Measurements from ENCODE around the gene SPEM3. TPM values are rescaled to one million over a fixed set of nuclear protein-coding genes. Genes with fewer than 3 reads are reported as not detected.
"Not testable (repeated sequence)": the region's sequence is repeated elsewhere in the genome, so short reads cannot be mapped to it uniquely, and the experiment has no call there.

Gene SPEM3
- total and polyA plus RNA-seq, 2 of the 4 experiments (the other 2 are of a cell fraction): not detected

DNA sequence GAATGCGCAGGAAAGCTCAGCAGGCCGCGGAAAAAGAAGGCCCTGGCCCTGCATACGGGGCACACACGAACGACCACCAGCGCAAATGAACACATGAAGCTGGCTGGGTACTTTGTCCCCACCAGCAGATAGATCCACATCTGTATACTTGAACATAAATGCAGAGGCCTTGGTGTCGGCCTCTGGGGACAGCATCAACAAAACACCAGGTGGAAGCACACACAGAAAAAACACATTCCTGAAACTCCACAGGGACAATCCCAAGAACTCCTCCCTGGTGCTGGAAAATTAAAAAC is 51.4 kb downstream of the SPEM3 start:
- H3K4me3 ChIP-seq (ENCODE audit: insufficient read depth, low read depth, low read length): peak overlapping the region; percentile 71
- CTCF ChIA-PET: no interaction called here
- H4K8ac ChIP-seq (ENCODE audit: low read depth in 2 of 2, low read length in 2 of 2): peak overlapping the region; percentile 60 to 97
- H4K20me1 ChIP-seq (ENCODE audit: insufficient read depth, low read length): peaks cover 42% of the 10 kb centered on the region
- ATAC-seq (ENCODE audit: low read depth): no peak
- H3K4ac ChIP-seq (ENCODE audit: low read depth, low read length): peak overlapping the region; percentile 97
- H4K5ac ChIP-seq (ENCODE audit: low read depth, low read length): peak overlapping the region; percentile 63
- in situ Hi-C loops (cut with MboI; ENCODE audit: low sequenced_read_pairs): no loop called here
- no peak for TF ChIP-seq SMC3 (IDR thresholded peaks at IDR 0.05; ENCODE audit: low read depth, low read length)
- TF ChIP-seq RCOR1 (IDR thresholded peaks at IDR 0.05; ENCODE audit: insufficient replicate concordance, low read length): no peak
- H4K91ac ChIP-seq (ENCODE audit: insufficient read depth, low read depth, low read length): peak overlapping the region; percentile 91
- peaks cover 19% of the 10 kb centered on the region for H3K9me1 ChIP-seq (ENCODE audit: insufficient read depth, low read length)
- H3K18ac ChIP-seq (ENCODE audit: low read depth, low read length): peak overlapping the region; percentile 77; the same call in 1 of the 2 replicates
- intact Hi-C loops (cut with micrococcal nuclease): loop anchor here (5.0 kb wide), 1 partner anchor 207 kb away; the partner anchor contains the start of genes TP53 and WRAP53
- H2BK15ac ChIP-seq (ENCODE audit: low read depth, low read length): peak overlapping the region; percentile 18; the same call in 2 of the 3 replicates
- H3K56ac ChIP-seq (ENCODE audit: extremely low read depth, insufficient read depth, low read length): peak overlapping the region; percentile 85; the same call in 1 of the 2 replicates
- dilution Hi-C loops (cut with HindIII; ENCODE audit: low sequenced_read_pairs, unreplicated experiment): no loop called here
- peak overlapping the region; percentile 83 for H3K27ac ChIP-seq (ENCODE audit: insufficient read depth, low read length)
- no peaks in the 10 kb centered on the region for H3K9me3 ChIP-seq (ENCODE audit: control insufficient read depth, insufficient read depth, low read length)
- peak overlapping the region; percentile 6; the same call in 1 of the 2 replicates for H2BK20ac ChIP-seq (ENCODE audit: low read depth, low read length)
- H3K4me1 ChIP-seq (ENCODE audit: control insufficient read depth, insufficient read depth, low read length): peaks cover 26% of the 10 kb centered on the region
- no TSS peak for BruUV-seq (replicated peaks)
- H3K27me3 ChIP-seq (ENCODE audit: control insufficient read depth, insufficient read depth, low read length): no peaks in the 10 kb centered on the region
- peaks cover 4% of the 10 kb centered on the region; the same call in 1 of the 2 replicates for H3K36me3 ChIP-seq (ENCODE audit: control insufficient read depth, insufficient read depth, low read length)
- H3K79me1 ChIP-seq (ENCODE audit: low read depth in 1 of 2, low read length in 2 of 2): peaks cover 5 to 66% of the 10 kb centered on the region in 2 experiments; a peak in 3 of 4 replicates
- peak overlapping the region; percentile 77 for H3K4me2 ChIP-seq (ENCODE audit: low read depth, low read length)
- peak overlapping the region; percentile 90 for H2BK5ac ChIP-seq (ENCODE audit: low read depth, low read length, poor library complexity, severe bottlenecking)
- H2AK5ac ChIP-seq (ENCODE audit: low read depth, low read length): peak overlapping the region; percentile 85
- H3K23ac ChIP-seq (ENCODE audit: low read depth, low read length): peak overlapping the region; percentile 83
- H2BK120ac ChIP-seq (ENCODE audit: low read depth, low read length): peak overlapping the region; percentile 61
- H3K9ac ChIP-seq (ENCODE audit: low read depth, low read length): peak overlapping the region; percentile 83
- 20% methylated on average over 2 of the region's 8 CpGs; no CpG with 5 or more reads in 1 of the 2 experiments for WGBS, 2 experiments (ENCODE audit: extremely low coverage in 2 of 2, insufficient read length in 1 of 2)
- peak overlapping the region; percentile 95 for H2AK9ac ChIP-seq (replicated peaks; ENCODE audit: low read depth, low read length, poor library complexity)
- POLR2A ChIA-PET (ENCODE audit: unreplicated experiment): interaction anchor here (0.5 to 0.6 kb wide), 2 partner anchors 11 to 67 kb away, joined by 4 to 5 read pairs; no protein-coding TSS in a partner anchor
- peak overlapping the region; percentile 91 for H2AFZ ChIP-seq (replicated peaks; ENCODE audit: low read length, poor library complexity)
- no peak for DNase-seq
- peak overlapping the region; percentile 79 for H3K14ac ChIP-seq (replicated peaks; ENCODE audit: low read depth, low read length)

DNA sequence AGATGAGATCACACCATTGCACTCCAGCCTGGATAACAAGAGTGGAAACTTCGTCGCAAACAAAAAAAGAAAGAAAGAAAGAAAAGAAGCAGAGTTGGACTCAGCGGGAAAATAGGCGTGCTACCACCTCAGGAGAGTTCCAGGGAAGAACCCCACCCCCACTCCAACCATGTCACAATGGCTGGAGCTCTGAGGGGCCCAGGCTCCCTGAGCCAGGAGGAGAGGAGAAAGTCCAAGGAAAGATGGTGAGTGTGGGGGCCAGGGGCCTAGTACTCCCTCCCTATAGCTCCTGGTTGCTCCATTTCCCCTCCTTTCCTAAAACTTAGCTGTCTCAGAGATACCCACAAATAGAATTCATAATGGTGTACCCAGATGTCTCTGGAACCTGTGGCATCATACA is 52.6 kb downstream of the SPEM3 start, which contains the start of gene SLC35G6:
SLC35G6 (plus strand) TSS at position 172 of the 400 bp plus-strand sequence; CDS start at position 243, 71 bp downstream.
- intact Hi-C loops (cut with micrococcal nuclease): loop anchor here (5.0 kb wide), 1 partner anchor 206 kb away; the partner anchor contains the start of genes TP53 and WRAP53
- POLR2A ChIA-PET (ENCODE audit: unreplicated experiment); BruUV-seq (replicated peaks); ATAC-seq (ENCODE audit: low read depth); H2AFZ ChIP-seq (replicated peaks; ENCODE audit: low read length, poor library complexity); H3K36me3 ChIP-seq (ENCODE audit: control insufficient read depth, insufficient read depth, low read length); H4K5ac ChIP-seq (ENCODE audit: low read depth, low read length); H3K18ac ChIP-seq (ENCODE audit: low read depth, low read length); H3K4me2 ChIP-seq (ENCODE audit: low read depth, low read length); H3K27me3 ChIP-seq (ENCODE audit: control insufficient read depth, insufficient read depth, low read length); H3K9me3 ChIP-seq (ENCODE audit: control insufficient read depth, insufficient read depth, low read length); H3K4me3 ChIP-seq (ENCODE audit: insufficient read depth, low read depth, low read length); H2BK120ac ChIP-seq (ENCODE audit: low read depth, low read length); dilution Hi-C loops (cut with HindIII; ENCODE audit: low sequenced_read_pairs, unreplicated experiment); H2BK20ac ChIP-seq (ENCODE audit: low read depth, low read length); DNase-seq; H3K56ac ChIP-seq (ENCODE audit: extremely low read depth, insufficient read depth, low read length); H3K9ac ChIP-seq (ENCODE audit: low read depth, low read length); CTCF ChIA-PET; in situ Hi-C loops (cut with MboI; ENCODE audit: low sequenced_read_pairs); H3K14ac ChIP-seq (replicated peaks; ENCODE audit: low read depth, low read length): not testable (repeated sequence)
- Histone ChIP-seq H2BK5ac (ENCODE audit: low read depth, low read length, poor library complexity, severe bottlenecking) (peak within 1 kb of the TSS; percentile 90), H2AK9ac (replicated peaks; ENCODE audit: low read depth, low read length, poor library complexity) (peak within 1 kb of the TSS; percentile 95), H2BK15ac (ENCODE audit: low read depth, low read length) (0 out of 3 replicates have a peak within 1 kb of the TSS, but pooled peaks have one; percentile 18), H2AK5ac (ENCODE audit: low read depth, low read length) (peak within 1 kb of the TSS; percentile 85; the same call in 1 of the 2 replicates), H4K8ac (ENCODE audit: low read depth in 2 of 2, low read length in 2 of 2) (peak within 1 kb of the TSS; percentile 60 to 97; a peak in 3 of 4 replicates), H4K91ac (ENCODE audit: insufficient read depth, low read depth, low read length) (peak within 1 kb of the TSS; percentile 91), H3K9me1 (ENCODE audit: insufficient read depth, low read length) (peaks cover 14% of the 10 kb centered on the region), H3K23ac (ENCODE audit: low read depth, low read length) (peak within 1 kb of the TSS; percentile 83), H4K20me1 (ENCODE audit: insufficient read depth, low read length) (peaks cover 39% of the 10 kb centered on the region), H3K4ac (ENCODE audit: low read depth, low read length) (peak within 1 kb of the TSS; percentile 97), H3K27ac (ENCODE audit: insufficient read depth, low read length) (peak within 1 kb of the TSS; percentile 83), H3K79me1 (ENCODE audit: low read depth in 1 of 2, low read length in 2 of 2) (peaks cover 5 to 67% of the 10 kb centered on the region in 2 experiments; a peak in 3 of 4 replicates), H3K4me1 (ENCODE audit: control insufficient read depth, insufficient read depth, low read length) (peaks cover 24% of the 10 kb centered on the region)
- no CpG with 5 or more reads among the region's 4 CpGs for WGBS, 2 experiments (ENCODE audit: extremely low coverage in 2 of 2, insufficient read length in 1 of 2)
